Measurements from ENCODE around the gene SPOCK1. TPM values are rescaled to one million over a fixed set of nuclear protein-coding genes. Genes with fewer than 3 reads are reported as not detected.

The SPOCK1 gene
- total RNA-seq, 1 donor, result 231 TPM

- TF ChIP-seq CTCF (IDR thresholded peaks at IDR 0.05; ENCODE audit: extremely low read depth, low read depth, low read length), result peak; percentile 6
- peaks cover 24% of the 10 kb centered on the region for H4K20me1 ChIP-seq (ENCODE audit: insufficient read depth, low read length)
- no peaks in the 10 kb centered on the region for H3K4me1 ChIP-seq (ENCODE audit: insufficient read depth, low read length)
- no peaks in the 10 kb centered on the region for H3K9me3 ChIP-seq (ENCODE audit: low read depth, low read length)
- H2AFZ ChIP-seq (ENCODE audit: low read length), result no peak overlapping the region
- no peaks in the 10 kb centered on the region for H3K79me2 ChIP-seq (ENCODE audit: insufficient read depth, low read length)
- H3K36me3 ChIP-seq (ENCODE audit: insufficient read depth, low read length), result no peaks in the 10 kb centered on the region
- no peak for DNase-seq (ENCODE audit: insufficient read length, low spot score, missing footprints)
- H3K27ac ChIP-seq (ENCODE audit: low read depth, low read length), result no peak overlapping the region
- H3K27me3 ChIP-seq (ENCODE audit: insufficient read depth, low read length), result no peaks in the 10 kb centered on the region
- no peak overlapping the region for H3K4me2 ChIP-seq (ENCODE audit: insufficient read depth, low read length)
- H3K4me3 ChIP-seq (ENCODE audit: insufficient read depth, low read length), result no peak overlapping the region
Observed at GRCh38 chr5:137016783-137017324, 482.3 kb downstream of the SPOCK1 start.

GRCh38 chr5:137015540-137016116, 483.5 kb downstream of the SPOCK1 start:
- Histone ChIP-seq H3K9me3 (ENCODE audit: low read depth, low read length) (no peaks in the 10 kb centered on the region), H3K4me2 (ENCODE audit: insufficient read depth, low read length) (no peak overlapping the region), H3K4me3 (ENCODE audit: insufficient read depth, low read length) (no peak overlapping the region)

GRCh38 chr5:137014731-137015130, 484.4 kb downstream of the SPOCK1 start:
- Histone ChIP-seq H4K20me1 (ENCODE audit: insufficient read depth, low read length) (peaks cover 31% of the 10 kb centered on the region), H3K27me3 (ENCODE audit: insufficient read depth, low read length) (no peaks in the 10 kb centered on the region), H3K4me3 (ENCODE audit: insufficient read depth, low read length) (no peak overlapping the region), H3K36me3 (ENCODE audit: insufficient read depth, low read length) (no peaks in the 10 kb centered on the region), H3K79me2 (ENCODE audit: insufficient read depth, low read length) (no peaks in the 10 kb centered on the region), H3K4me2 (ENCODE audit: insufficient read depth, low read length) (no peak overlapping the region), H3K4me1 (ENCODE audit: insufficient read depth, low read length) (no peaks in the 10 kb centered on the region), H3K27ac (ENCODE audit: low read depth, low read length) (no peak overlapping the region), H2AFZ (ENCODE audit: low read length) (no peak overlapping the region), H3K9me3 (ENCODE audit: low read depth, low read length) (no peaks in the 10 kb centered on the region)
- DNase-seq (ENCODE audit: insufficient read length, low spot score, missing footprints), result no peak
- TF ChIP-seq CTCF (IDR thresholded peaks at IDR 0.05; ENCODE audit: extremely low read depth, low read depth, low read length), result no peak

More at GRCh38 chr5:137015540-137016116, 483.5 kb downstream of the SPOCK1 start:
- DNase-seq (ENCODE audit: insufficient read length, low spot score, missing footprints), result no peak
- TF ChIP-seq CTCF (IDR thresholded peaks at IDR 0.05; ENCODE audit: extremely low read depth, low read depth, low read length), result no peak
- Histone ChIP-seq H4K20me1 (ENCODE audit: insufficient read depth, low read length) (peaks cover 25% of the 10 kb centered on the region), H3K27ac (ENCODE audit: low read depth, low read length) (no peak overlapping the region), H2AFZ (ENCODE audit: low read length) (no peak overlapping the region), H3K36me3 (ENCODE audit: insufficient read depth, low read length) (no peaks in the 10 kb centered on the region), H3K79me2 (ENCODE audit: insufficient read depth, low read length) (no peaks in the 10 kb centered on the region), H3K4me1 (ENCODE audit: insufficient read depth, low read length) (no peaks in the 10 kb centered on the region), H3K27me3 (ENCODE audit: insufficient read depth, low read length) (no peaks in the 10 kb centered on the region)

- no peaks in the 10 kb centered on the region for H3K4me1 ChIP-seq (ENCODE audit: insufficient read depth, low read length)
- no peaks in the 10 kb centered on the region for H3K79me2 ChIP-seq (ENCODE audit: insufficient read depth, low read length)
- H2AFZ ChIP-seq (ENCODE audit: low read length), result no peak overlapping the region
- TF ChIP-seq CTCF (IDR thresholded peaks at IDR 0.05; ENCODE audit: extremely low read depth, low read depth, low read length), result no peak
- H3K4me3 ChIP-seq (ENCODE audit: insufficient read depth, low read length), result no peak overlapping the region
- H3K36me3 ChIP-seq (ENCODE audit: insufficient read depth, low read length), result no peaks in the 10 kb centered on the region
- H3K27me3 ChIP-seq (ENCODE audit: insufficient read depth, low read length), result no peaks in the 10 kb centered on the region
- DNase-seq (ENCODE audit: insufficient read length, low spot score, missing footprints), result no peak
- no peak overlapping the region for H3K4me2 ChIP-seq (ENCODE audit: insufficient read depth, low read length)
- H3K27ac ChIP-seq (ENCODE audit: low read depth, low read length), result no peak overlapping the region
- H3K9me3 ChIP-seq (ENCODE audit: low read depth, low read length), result no peaks in the 10 kb centered on the region
- peaks cover 21% of the 10 kb centered on the region for H4K20me1 ChIP-seq (ENCODE audit: insufficient read depth, low read length)
Observed at GRCh38 chr5:137010226-137010625, 488.9 kb downstream of the SPOCK1 start.
